PC-9 (cell line): ENCODE data around the gene CEL. TPM values are rescaled to one million over a fixed set of nuclear protein-coding genes. Genes with fewer than 3 reads are reported as not detected.

ENCODE experiments used
- BruUV-seq: library from RNA; stranded (reverse); fragments of 400-500 nt; replicated peaks from 2 replicates; lab custom pipeline; 2021; lab: Mats Ljungman, UMichigan
- CTCF ChIA-PET: fragments of 300-600 bp; sonication (Branson Sonifier 250); formaldehyde crosslinking; loops from one replicate; lab custom pipeline; 2022; ENCODE audit warnings: antibody characterized with exemption; lab: Charles Lee
- POLR2A ChIA-PET: fragments of 300-600 bp; sonication (Branson Sonifier 250); formaldehyde crosslinking; loops from one replicate; lab custom pipeline; 2022; ENCODE audit warnings: antibody characterized with exemption; ENCODE audit not compliant: unreplicated experiment; lab: Charles Lee
- DNase-seq, 2 experiments: peaks; one replicate each; pipeline versions ENCODE4 v3.0.0 to v3.0.0-alpha.2; 2015 to 2022; ENCODE audit warnings: mixed read lengths in 1 of 2
- H2AFZ ChIP-seq: fragments of 200-600 bp; sonication (generic); 2 replicates; pipeline ENCODE4 v1.8.1; 2017; ENCODE audit warnings: antibody characterized with exemption
- H3F3A ChIP-seq: fragments of 200-600 bp; sonication (generic); 2 replicates; pipeline ENCODE4 v1.8.1; 2017; ENCODE audit warnings: antibody characterized with exemption, mild to moderate bottlenecking, low read depth; ENCODE audit not compliant: insufficient read depth
- H3K27ac ChIP-seq: fragments of 200-600 bp; sonication (generic); 2 replicates; pipeline ENCODE4 v1.6.1; 2016; ENCODE audit warnings: mixed run types
- H3K27me3 ChIP-seq: fragments of 200-600 bp; sonication (generic); 2 replicates; pipeline ENCODE4 v1.6.1; 2016; ENCODE audit warnings: low read depth, mixed run types; ENCODE audit not compliant: insufficient read depth
- H3K36me3 ChIP-seq: fragments of 200-600 bp; sonication (generic); 2 replicates; pipeline ENCODE4 v1.6.1; 2016; ENCODE audit warnings: low read depth, mixed run types
- H3K4me1 ChIP-seq: fragments of 200-600 bp; sonication (generic); replicated peaks from 2 replicates; pipeline ENCODE4 v1.6.1; 2016; ENCODE audit warnings: mixed run types; ENCODE audit not compliant: insufficient read depth
- H3K4me2 ChIP-seq: fragments of 200-600 bp; sonication (generic); 2 replicates; pipeline ENCODE4 v1.6.1; 2017; ENCODE audit warnings: mixed run types
- H3K4me3 ChIP-seq: fragments of 200-600 bp; sonication (generic); 2 replicates; pipeline ENCODE4 v1.6.1; 2016; ENCODE audit warnings: mixed run types
- H3K79me2 ChIP-seq: fragments of 200-600 bp; sonication (generic); 2 replicates; pipeline ENCODE4 v1.6.1; 2017; ENCODE audit warnings: low read depth, mixed run types
- H3K9me2 ChIP-seq: fragments of 200-600 bp; sonication (generic); 2 replicates; pipeline ENCODE4 v1.8.1; 2017; ENCODE audit warnings: mild to moderate bottlenecking; ENCODE audit not compliant: insufficient read depth
- H3K9me3 ChIP-seq: fragments of 200-600 bp; sonication (generic); 2 replicates; pipeline ENCODE4 v1.8.1; 2016; ENCODE audit warnings: low read depth; ENCODE audit not compliant: insufficient read depth
- H4K20me1 ChIP-seq: fragments of 200-600 bp; sonication (generic); 2 replicates; pipeline ENCODE4 v1.8.1; 2017; ENCODE audit not compliant: insufficient read depth
- CTCF ChIP-seq: fragments of 200-600 bp; sonication (generic); conservative IDR thresholded peaks from 2 replicates; pipeline ENCODE4 v1.6.1; 2017; ENCODE audit warnings: mixed run types, antibody characterized with exemption, mild to moderate bottlenecking, moderate library complexity
- EZH2 ChIP-seq: fragments of 200-600 bp; sonication (generic); IDR thresholded peaks from 2 replicates; pipeline ENCODE4 v1.8.0; 2017; ENCODE audit warnings: antibody characterized with exemption, low read depth
- intact Hi-C: fragments of 100-400 bp; cut with micrococcal nuclease; formaldehyde crosslinking; loops from one replicate; pipeline ENCODE4 v1.10.0; 2022; ENCODE audit not compliant: unreplicated experiment
- total RNA-seq: library from RNA; stranded (reverse); gene quantifications from 2 replicates; pipeline ENCODE4 v1.2.3, GENCODE V29; 2021

CEL gene
- total RNA-seq, 1 experiment from 2014 or later, result 2.7 TPM

- Histone ChIP-seq H3K79me2 (no peaks in the 10 kb centered on the region), H3F3A (no peaks in the 10 kb centered on the region; the same call in 1 of the 2 replicates), H3K27ac (no peak overlapping the region), H4K20me1 (no peaks in the 10 kb centered on the region), H3K4me1 (no peaks in the 10 kb centered on the region), H3K4me3 (no peak overlapping the region), H3K9me2 (no peaks in the 10 kb centered on the region), H3K4me2 (no peak overlapping the region), H3K9me3 (no peaks in the 10 kb centered on the region), H3K36me3 (no peaks in the 10 kb centered on the region), H2AFZ (no peak overlapping the region), H3K27me3 (no peaks in the 10 kb centered on the region)
- intact Hi-C loops, result no loop called here
- no peak for DNase-seq
- TF ChIP-seq CTCF (no peak), EZH2 (no peak)
- ChIA-PET CTCF (no interaction called here), POLR2A (interaction anchor here (0.6 kb wide), 1 partner anchor 13 kb away, joined by 8 read pairs; no protein-coding TSS in a partner anchor)
- BruUV-seq, result no TSS peak
Observed at GRCh38 chr9:133063500-133064231, 1.9 kb downstream of the CEL start.

- H4K20me1 ChIP-seq, result no peaks in the 10 kb centered on the region
- H3K4me2 ChIP-seq, result no peak overlapping the region
- no peaks in the 10 kb centered on the region for H3K79me2 ChIP-seq
- H3K9me2 ChIP-seq, result no peaks in the 10 kb centered on the region
- H3F3A ChIP-seq, result no peaks in the 10 kb centered on the region
- intact Hi-C loops, result no loop called here
- DNase-seq, result no peak
- TF ChIP-seq EZH2 (no peak), CTCF (no peak)
- no peaks in the 10 kb centered on the region for H3K9me3 ChIP-seq
- H3K4me1 ChIP-seq, result no peaks in the 10 kb centered on the region
- no peak overlapping the region for H3K4me3 ChIP-seq
- BruUV-seq, result no TSS peak
- POLR2A ChIA-PET, result interaction anchor here (0.6 kb wide), 1 partner anchor 12 kb away, joined by 8 read pairs; no protein-coding TSS in a partner anchor
- CTCF ChIA-PET, result no interaction called here
- H2AFZ ChIP-seq, result no peak overlapping the region
- H3K27me3 ChIP-seq, result no peaks in the 10 kb centered on the region
- no peaks in the 10 kb centered on the region for H3K36me3 ChIP-seq
- no peak overlapping the region for H3K27ac ChIP-seq
Observed at GRCh38 chr9:133064241-133065069, 2.7 kb downstream of the CEL start.

- no peak for TF ChIP-seq CTCF
- Histone ChIP-seq H2AFZ (no peak overlapping the region), H3K27me3 (no peaks in the 10 kb centered on the region), H3F3A (no peaks in the 10 kb centered on the region), H3K36me3 (no peaks in the 10 kb centered on the region), H3K4me3 (no peak overlapping the region), H3K27ac (no peak overlapping the region), H3K9me3 (no peaks in the 10 kb centered on the region), H4K20me1 (no peaks in the 10 kb centered on the region), H3K4me2 (no peak overlapping the region), H3K9me2 (no peaks in the 10 kb centered on the region), H3K4me1 (no peaks in the 10 kb centered on the region), H3K79me2 (no peaks in the 10 kb centered on the region)
- POLR2A ChIA-PET, result no interaction called here
- intact Hi-C loops, result no loop called here
- no TSS peak for BruUV-seq
- CTCF ChIA-PET, result no interaction called here
- no peak for DNase-seq
Observed at GRCh38 chr9:133065070-133065388, 3.2 kb downstream of the CEL start.
